OCI-LY7 (cell line): Measurements from ENCODE around the gene DNM3. TPM values are rescaled to one million over a fixed set of nuclear protein-coding genes. Genes with fewer than 3 reads are reported as not detected.

Experiments
- BruUV-seq: library from RNA; stranded (reverse); fragments of 400-500 nt; replicated peaks from 2 replicates; lab custom pipeline; 2021; lab: Mats Ljungman, UMichigan
- CTCF ChIA-PET: fragments of 300-600 bp; sonication (Branson Sonifier 250); formaldehyde crosslinking; loops from one replicate; lab custom pipeline; 2022; ENCODE audit warnings: antibody characterized with exemption; ENCODE audit not compliant: unreplicated experiment; lab: Charles Lee
- POLR2A ChIA-PET: fragments of 300-600 bp; sonication (Branson Sonifier 250); formaldehyde crosslinking; loops from one replicate; lab custom pipeline; 2022; ENCODE audit warnings: antibody characterized with exemption; lab: Charles Lee
- DNase-seq: peaks from one replicate; pipeline ENCODE4 v3.0.0-alpha.2; 2015; ENCODE audit warnings: low spot score
- H2AFZ ChIP-seq: fragments of 200-600 bp; sonication (generic), shearing (Covaris generic); 2 replicates; pipeline ENCODE4 v1.6.1; 2014; ENCODE audit warnings: mild to moderate bottlenecking, antibody characterized with exemption, low read length, moderate library complexity
- H3K27ac ChIP-seq: fragments of 200-600 bp; sonication (generic); 2 replicates; pipeline ENCODE4 v1.5.1; 2014; ENCODE audit warnings: mixed run types, low read depth, mild to moderate bottlenecking, moderate library complexity, low read length, inconsistent platforms; ENCODE audit not compliant: poor library complexity, severe bottlenecking
- H3K36me3 ChIP-seq: fragments of 200-600 bp; sonication (generic); 2 replicates; pipeline ENCODE4 v1.6.1; 2014; ENCODE audit warnings: mild to moderate bottlenecking, antibody characterized with exemption, low read length, moderate library complexity, mixed read lengths; ENCODE audit not compliant: insufficient read depth
- H3K4me1 ChIP-seq: fragments of 200-600 bp; sonication (generic); 2 replicates; pipeline ENCODE4 v1.5.1; 2014; ENCODE audit warnings: mild to moderate bottlenecking, low read length; ENCODE audit not compliant: insufficient read depth, poor library complexity, severe bottlenecking
- H3K4me2 ChIP-seq: fragments of 200-600 bp; sonication (generic); 2 replicates; pipeline ENCODE4 v1.6.1; 2014; ENCODE audit warnings: mild to moderate bottlenecking, low read length
- H3K4me3 ChIP-seq: fragments of 200-600 bp; sonication (generic); 2 replicates; pipeline ENCODE4 v1.5.1; 2014; ENCODE audit warnings: mild to moderate bottlenecking, low read depth, low read length; ENCODE audit not compliant: poor library complexity, severe bottlenecking
- H3K79me2 ChIP-seq: fragments of 200-600 bp; sonication (generic); 2 replicates; pipeline ENCODE4 v1.6.1; 2016; ENCODE audit warnings: low read depth, mild to moderate bottlenecking, low read length, moderate library complexity, mixed read lengths; ENCODE audit not compliant: insufficient read depth
- H3K9me2 ChIP-seq: fragments of 200-600 bp; sonication (generic); 2 replicates; pipeline ENCODE4 v1.6.1; 2016; ENCODE audit warnings: mild to moderate bottlenecking, low read length, mixed read lengths; ENCODE audit not compliant: insufficient read depth
- H3K9me3 ChIP-seq: fragments of 200-600 bp; sonication (generic); 2 replicates; pipeline ENCODE4 v1.6.1; 2014; ENCODE audit warnings: mild to moderate bottlenecking, mixed run types, low read length, mixed read lengths
- H4K20me1 ChIP-seq: fragments of 200-600 bp; sonication (generic); 2 replicates; pipeline ENCODE4 v1.6.1; 2014; ENCODE audit warnings: mild to moderate bottlenecking, antibody characterized with exemption, low read length, moderate library complexity, mixed read lengths; ENCODE audit not compliant: insufficient read depth
- CTCF ChIP-seq: fragments of 200-600 bp; sonication (generic); conservative IDR thresholded peaks from 2 replicates; pipeline ENCODE4 v1.5.1; 2014; ENCODE audit warnings: mild to moderate bottlenecking, antibody characterized with exemption, low read length, moderate library complexity, mixed read lengths
- EZH2phosphoT487 ChIP-seq: fragments of 200-600 bp; sonication (generic); IDR thresholded peaks from 2 replicates; pipeline ENCODE4 v1.6.1; 2018; ENCODE audit warnings: low read depth, borderline replicate concordance, mild to moderate bottlenecking, mixed run types, antibody characterized with exemption, low read length, moderate library complexity, mixed read lengths
- intact Hi-C: fragments of 100-400 bp; cut with micrococcal nuclease; formaldehyde crosslinking; loops from one replicate; pipeline ENCODE4 v1.10.0; 2022; ENCODE audit not compliant: unreplicated experiment
- total RNA-seq, 2 experiments: library from RNA; depleted of rRNA in 1 of 2; stranded (reverse); fragments of >200 nt in 1 of 2; shearing (Covaris generic) in 1 of 2; gene quantifications; 2 replicates each; pipeline ENCODE4 v1.2.3, GENCODE V29; 2014 to 2022

The DNM3 gene
- total RNA-seq, 2 experiments from 2014 or later = 0.47 to 0.61 TPM

DNA sequence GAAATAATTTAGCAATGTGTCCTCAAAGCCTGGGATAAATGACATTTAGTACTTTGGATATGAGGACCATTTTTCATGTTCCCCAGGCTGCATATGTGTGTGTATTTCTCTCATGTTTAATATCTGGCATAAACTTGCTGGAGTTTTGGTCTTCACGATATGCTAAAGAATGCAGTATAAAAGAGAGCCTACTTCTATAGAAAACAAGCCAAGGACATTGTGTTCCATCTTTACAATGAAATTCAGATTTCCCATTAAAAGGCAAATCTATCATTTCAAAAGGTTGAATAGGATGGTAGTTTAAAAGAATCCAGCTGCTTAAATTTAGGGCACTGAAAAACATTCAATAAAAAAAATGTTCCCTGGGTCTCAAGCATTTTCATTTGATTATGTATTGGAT is 410.2 kb downstream of the DNM3 start:
- H3K4me1 ChIP-seq = no peaks in the 10 kb centered on the region
- no peaks in the 10 kb centered on the region for H3K79me2 ChIP-seq
- no peaks in the 10 kb centered on the region for H3K9me3 ChIP-seq
- ChIA-PET CTCF (no interaction called here), POLR2A (interaction anchor here (0.7 kb wide), 1 partner anchor 1899 kb away, joined by 3 read pairs; no protein-coding TSS in a partner anchor)
- H3K36me3 ChIP-seq = no peaks in the 10 kb centered on the region
- no peaks in the 10 kb centered on the region for H4K20me1 ChIP-seq
- no peak overlapping the region for H3K4me3 ChIP-seq
- TF ChIP-seq CTCF (no peak), EZH2phosphoT487 (no peak)
- no peak overlapping the region for H3K4me2 ChIP-seq
- no peak overlapping the region for H3K27ac ChIP-seq
- no peak for DNase-seq
- no TSS peak for BruUV-seq
- intact Hi-C loops = no loop called here
- no peak overlapping the region for H2AFZ ChIP-seq
- no peaks in the 10 kb centered on the region for H3K9me2 ChIP-seq

DNA sequence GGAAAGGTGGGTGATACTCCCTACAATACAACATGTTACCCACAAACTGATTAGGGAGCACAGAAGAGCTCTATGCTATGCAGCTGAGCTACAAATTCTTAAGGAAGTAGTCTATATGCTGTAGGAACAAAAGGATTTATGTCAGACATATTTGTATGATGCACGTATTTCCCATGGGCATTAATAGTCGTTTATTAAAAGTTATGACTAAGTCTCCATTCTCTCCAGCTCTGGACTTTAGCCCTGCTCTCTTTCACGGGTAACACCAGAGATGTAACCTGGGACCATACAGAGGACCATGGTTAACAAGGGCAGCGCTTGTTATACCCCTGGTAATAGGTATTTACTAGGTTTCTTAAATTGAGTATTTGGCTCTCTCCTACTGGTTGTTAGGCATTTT is 411.0 kb downstream of the DNM3 start:
- no peak overlapping the region for H2AFZ ChIP-seq
- no peaks in the 10 kb centered on the region for H3K4me1 ChIP-seq
- H3K4me3 ChIP-seq = no peak overlapping the region
- H3K79me2 ChIP-seq = no peaks in the 10 kb centered on the region
- H4K20me1 ChIP-seq = no peaks in the 10 kb centered on the region
- no peak overlapping the region for H3K4me2 ChIP-seq
- ChIA-PET CTCF (no interaction called here), POLR2A (no interaction called here)
- no peak for DNase-seq
- H3K9me2 ChIP-seq = no peaks in the 10 kb centered on the region
- BruUV-seq = no TSS peak
- no peaks in the 10 kb centered on the region for H3K36me3 ChIP-seq
- H3K9me3 ChIP-seq = no peaks in the 10 kb centered on the region
- TF ChIP-seq EZH2phosphoT487 (no peak), CTCF (no peak)
- H3K27ac ChIP-seq = no peak overlapping the region
- intact Hi-C loops = no loop called here

GRCh38 chr1:172252958-172253357 is 411.7 kb downstream of the DNM3 start:
- intact Hi-C loops = no loop called here
- TF ChIP-seq EZH2phosphoT487 (no peak), CTCF (no peak)
- Histone ChIP-seq H3K9me2 (no peaks in the 10 kb centered on the region), H3K4me2 (no peak overlapping the region), H3K9me3 (no peaks in the 10 kb centered on the region), H4K20me1 (no peaks in the 10 kb centered on the region), H3K4me1 (no peaks in the 10 kb centered on the region), H2AFZ (no peak overlapping the region), H3K4me3 (no peak overlapping the region), H3K36me3 (no peaks in the 10 kb centered on the region), H3K27ac (no peak overlapping the region), H3K79me2 (no peaks in the 10 kb centered on the region)
- no peak for DNase-seq
- ChIA-PET POLR2A (interaction anchor here (1.0 kb wide), 1 partner anchor 10 kb away, joined by 3 read pairs; no protein-coding TSS in a partner anchor), CTCF (no interaction called here)
- no TSS peak for BruUV-seq
